Renal cortical epithelial cell (primary cell): ENCODE data around the gene C20orf204. TPM values are rescaled to one million over a fixed set of nuclear protein-coding genes. Genes with fewer than 3 reads are reported as not detected.

Experiments used
- DNase-seq: peaks from one replicate; pipeline ENCODE4 v3.0.0-alpha.2; 2011; ENCODE audit warnings: low read depth
- total RNA-seq: library from RNA; depleted of rRNA; stranded (reverse); fragments of >200 nt; gene quantifications from 2 replicates; pipeline ENCODE4 v1.2.3, GENCODE V29; 2014

C20orf204 gene
- total RNA-seq, 1 donor from 2014 or later, result 0.45 TPM

DNA sequence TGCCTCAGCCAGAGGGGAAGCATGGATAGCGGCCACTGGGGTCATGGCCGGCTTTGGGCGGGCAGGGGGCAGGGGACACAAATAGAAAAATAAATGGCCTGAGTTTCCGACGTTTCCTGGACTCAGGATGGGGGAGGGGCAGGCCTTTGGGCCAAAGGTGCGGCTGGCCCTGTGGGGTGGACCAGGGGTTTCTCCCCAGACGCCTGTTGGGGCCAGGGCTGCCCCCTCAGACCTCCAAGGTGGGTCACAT, 20.6 kb downstream of the C20orf204 start:
- no peak for DNase-seq

DNA sequence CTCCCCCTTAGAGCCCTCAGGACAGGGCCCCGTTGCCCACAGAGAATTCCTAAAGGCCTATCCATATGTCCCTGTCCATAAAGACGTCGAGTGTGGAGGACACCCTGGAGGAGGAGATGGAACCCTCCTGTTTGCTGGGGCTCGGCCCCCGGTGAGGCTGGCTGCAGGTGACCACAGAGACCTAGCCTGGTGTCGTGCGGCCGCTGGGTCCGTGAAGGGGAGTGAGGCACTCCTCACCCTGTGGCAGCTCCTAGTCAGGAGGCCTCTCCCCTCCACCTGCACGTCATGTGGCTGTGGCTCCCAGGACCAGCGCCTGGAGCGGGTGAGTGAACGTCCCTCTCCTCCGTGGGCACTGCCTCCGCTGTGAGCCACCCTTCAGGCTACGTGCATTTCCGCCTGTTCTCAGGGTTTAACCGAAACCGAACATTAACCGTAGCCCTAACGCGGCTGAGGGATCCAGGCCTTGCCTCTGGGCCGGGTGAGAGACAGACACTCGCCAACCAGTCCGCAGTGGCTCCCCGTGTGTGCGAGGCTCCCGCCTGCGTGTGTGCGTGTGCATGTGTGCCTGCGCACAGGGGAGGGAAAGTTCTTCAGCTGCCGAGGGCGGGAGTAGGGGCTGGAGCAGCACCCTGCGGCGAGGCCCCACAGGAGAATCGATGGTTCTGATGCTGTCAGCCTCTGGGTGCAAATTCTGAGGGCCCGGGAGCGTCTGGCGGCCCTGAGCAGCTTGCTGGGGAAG, 21.1 kb downstream of the C20orf204 start:
- no peak for DNase-seq

DNA sequence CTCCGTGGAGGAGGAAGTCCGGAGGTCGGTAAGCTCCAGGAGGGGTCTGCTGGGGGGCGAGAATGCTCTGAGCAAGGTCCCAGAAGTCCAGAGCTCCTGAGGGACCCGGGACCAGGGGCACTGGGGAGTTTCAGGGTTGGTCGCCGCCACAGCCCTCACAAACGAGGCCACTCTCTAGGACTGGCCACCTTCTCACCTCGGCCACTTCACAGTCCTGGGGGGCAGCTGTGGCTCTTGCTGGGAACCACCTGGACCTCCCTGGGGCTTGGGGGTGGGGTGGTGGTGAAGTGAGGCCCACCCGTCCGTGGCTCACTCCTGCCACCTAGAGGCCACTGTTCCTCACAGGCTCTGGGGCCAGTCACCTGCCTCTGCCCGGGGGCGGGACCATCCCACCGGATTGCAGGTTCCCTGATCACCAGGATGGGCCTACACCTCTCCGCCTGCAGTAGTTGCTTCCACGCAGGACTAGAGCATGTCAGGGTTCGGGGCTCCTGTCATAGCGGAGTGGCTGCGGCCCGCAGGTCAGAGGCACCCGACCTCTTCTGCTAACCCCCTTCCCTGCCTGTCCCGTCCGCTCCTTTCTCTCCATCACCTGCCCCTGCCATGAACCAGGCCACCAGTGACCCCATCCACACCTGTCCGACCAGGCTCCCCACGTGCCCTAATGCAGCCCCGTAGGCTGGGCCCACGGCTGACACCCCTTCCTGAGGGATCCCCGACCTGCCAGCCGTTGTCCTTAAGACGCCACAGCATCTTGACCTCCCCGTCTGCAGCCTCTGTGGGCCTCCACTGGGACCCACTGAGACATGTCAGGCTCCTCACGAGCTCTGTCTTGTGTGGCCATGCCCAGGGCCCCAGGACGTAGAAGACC, 21.9 kb downstream of the C20orf204 start:
- DNase-seq, result peak; percentile 25

DNA sequence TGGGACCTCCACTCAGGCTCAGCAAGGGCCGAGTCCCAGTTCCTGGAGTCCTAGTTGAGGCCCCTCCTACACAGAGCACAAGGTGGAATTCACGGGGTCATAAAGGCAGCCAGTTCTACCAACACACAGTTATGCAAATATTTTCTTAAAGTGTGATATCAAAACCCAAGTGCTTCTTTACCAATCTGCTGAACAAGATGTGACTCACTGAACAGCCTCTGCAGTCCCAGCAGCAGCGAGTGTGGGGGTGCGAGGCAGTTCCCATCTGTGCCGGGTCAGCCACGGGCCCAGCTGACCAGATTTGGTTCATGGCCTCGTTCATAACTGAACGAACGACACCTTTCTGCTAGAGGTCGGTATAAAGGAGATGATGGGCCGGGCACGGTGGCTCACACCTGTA, 22.6 kb downstream of the C20orf204 start:
- DNase-seq, result no peak

DNA sequence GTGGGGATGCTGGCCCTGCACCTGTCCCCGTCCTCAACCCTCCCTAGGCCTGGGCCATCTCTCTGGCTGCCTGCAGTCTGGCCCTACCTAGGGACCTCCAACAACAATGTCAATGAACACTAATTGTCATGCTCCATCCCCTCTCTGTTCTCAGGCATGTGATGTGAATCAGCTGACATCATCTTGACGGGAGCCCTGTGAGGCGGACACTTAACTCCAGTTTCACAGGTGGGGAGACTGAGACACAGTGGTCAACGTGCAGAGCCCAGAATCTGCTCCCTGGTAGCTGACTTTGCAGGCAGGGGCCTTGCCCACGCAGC, 26.3 kb downstream of the C20orf204 start:
- DNase-seq, result no peak

DNA sequence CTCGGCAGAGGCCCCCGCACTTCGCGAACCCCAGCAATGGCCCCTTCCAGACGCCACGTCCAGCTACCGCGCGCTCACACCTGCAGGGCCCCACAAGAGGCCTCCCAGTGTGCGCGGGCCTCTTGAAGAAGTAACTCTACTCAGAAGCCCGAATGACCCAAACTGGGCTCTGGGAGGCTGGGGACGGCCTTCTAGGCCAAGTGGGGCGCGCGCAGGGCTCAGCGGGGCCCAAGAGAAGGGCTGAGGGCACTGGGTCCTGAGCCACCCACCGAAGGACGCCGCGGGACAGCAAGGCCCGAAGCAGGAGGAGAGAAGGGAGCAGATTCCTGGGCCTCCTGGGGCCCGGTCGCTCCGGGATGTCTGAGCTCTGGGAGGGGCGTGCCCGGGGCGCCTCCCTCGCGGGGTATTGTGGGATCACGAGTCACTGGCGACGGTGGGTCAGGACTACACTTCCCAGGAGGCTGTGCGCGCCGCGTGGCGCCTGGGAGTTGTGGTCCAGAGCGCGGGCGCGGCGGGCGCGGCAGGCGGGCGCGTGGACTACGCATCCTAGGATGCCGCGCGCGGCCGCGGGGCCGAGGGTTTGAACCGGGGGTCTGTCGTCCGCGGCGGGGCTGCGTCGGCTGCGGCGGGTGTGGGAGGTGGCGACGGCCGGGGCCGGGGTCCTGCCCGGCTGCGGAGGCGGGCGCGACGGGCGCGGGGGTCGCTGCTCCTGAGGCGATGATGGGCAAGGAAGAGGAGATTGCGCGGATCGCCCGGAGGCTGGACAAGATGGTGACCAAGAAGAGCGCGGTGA, 26.8 kb downstream of the C20orf204 start, which contains the start of gene TCEA2:
TSS of gene TCEA2 (plus strand) at position 603 of the 793 bp plus-strand sequence. CDS start at position 718, 115 bp downstream.
- DNase-seq, result peak; percentile 81

DNA sequence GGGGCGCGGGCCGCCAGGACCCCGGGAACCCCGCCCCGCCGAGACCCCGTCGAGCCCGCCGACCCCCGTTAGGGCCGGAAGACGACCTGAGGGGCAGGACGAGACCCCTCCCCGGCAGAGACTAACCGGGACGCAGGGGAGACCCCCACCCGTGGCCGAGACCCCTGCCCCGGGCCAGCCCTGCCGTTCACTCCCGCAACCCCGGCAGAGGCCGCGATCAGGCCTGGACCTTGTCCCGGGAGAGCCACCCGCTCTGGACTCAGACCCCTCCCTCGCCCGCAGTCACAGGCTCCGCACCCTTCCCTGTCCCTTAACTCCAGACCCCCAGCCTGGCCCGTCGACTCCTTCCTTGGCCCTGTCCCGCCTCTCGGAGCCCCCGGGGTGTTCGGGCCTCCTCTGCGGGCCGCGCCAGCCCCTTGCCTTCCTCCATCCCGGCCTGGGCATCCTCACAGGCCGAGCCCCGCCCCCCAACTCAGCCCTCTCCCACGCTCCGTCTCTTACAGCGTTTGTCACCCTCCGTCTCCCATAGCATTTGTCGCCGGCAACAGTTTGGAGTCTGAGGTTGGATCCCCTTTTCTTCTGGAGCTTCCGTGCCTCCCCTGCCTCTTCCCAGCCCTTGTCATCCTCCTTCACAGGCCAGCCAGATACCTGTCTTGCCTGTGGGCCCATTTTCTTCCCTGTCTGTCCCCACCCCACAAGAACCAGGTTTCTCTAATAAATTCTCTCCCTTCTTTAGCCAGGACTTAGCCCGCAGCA, 27.6 kb downstream of the C20orf204 start:
- DNase-seq, result no peak

DNA sequence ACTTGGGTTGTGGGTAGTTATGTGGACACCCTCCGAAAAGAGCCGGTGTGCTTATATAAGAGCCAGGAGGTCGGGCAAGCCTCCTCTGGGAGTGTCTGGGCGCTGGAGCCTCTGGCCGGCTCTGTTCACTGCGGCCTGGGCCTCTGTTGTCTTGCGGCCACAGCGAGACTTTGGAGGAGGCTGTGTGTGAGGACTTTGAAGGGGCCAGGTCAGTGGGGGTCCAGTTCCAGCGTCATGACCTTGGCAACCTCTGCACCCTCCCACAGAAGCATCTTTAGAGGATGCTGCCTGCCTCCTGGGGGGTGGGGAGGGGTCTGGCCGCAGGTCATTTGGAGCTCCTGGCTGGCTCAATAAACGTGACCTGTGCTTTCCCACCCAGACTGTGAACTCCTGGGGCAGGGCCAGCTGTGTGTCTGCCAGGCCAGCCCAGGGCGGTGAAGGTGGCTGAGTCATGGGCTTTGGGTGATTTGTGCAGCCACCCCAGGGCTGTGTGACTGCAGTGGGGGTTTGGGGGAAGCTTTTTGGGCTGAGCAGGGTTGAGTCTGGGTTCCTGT, 28.2 kb downstream of the C20orf204 start:
- DNase-seq, result peak; percentile 44

DNA sequence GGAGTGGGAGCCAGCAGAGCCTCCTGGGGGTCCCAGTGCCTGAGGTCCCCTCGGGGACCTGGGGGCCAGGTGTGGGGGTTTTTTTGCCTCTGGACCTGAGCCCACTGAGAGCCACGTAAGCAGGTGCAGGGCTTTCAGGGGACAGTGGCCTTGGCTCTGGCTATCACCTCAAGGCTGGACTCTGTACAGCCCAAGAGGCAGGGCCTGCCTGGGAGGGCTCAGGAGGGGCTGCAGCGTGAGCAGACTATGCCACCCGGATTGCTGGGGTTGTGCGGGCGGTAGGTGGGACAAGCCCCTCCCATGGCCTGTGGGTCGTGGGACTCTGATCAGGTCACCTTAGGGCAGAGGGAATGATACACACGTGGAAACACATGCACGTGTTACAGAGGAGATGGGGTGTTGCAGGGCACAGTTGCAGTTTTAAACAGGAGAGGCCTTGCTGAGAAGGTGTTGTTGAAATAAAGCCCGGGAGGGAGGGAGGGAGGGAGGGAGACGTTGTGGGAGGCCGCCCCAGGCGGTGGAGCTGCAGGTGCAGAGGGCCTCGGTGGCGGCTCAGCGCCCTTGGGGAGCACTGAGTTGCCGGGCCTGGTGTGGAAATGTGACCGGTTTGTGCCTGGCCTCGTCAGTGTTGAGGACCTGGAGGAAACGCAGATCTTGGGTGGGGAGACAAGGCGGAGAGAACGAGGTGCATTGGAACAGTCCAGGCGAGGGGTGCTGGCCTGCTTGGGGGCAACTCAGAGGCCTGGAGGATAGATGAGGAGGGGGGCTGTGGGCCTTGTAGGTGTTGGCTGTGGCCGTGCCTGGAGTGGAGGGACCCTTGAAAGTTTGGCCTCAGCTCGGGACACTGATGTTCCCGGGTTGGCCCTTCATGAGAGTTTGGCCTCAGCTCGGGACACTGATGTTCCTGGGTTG, 29.3 kb downstream of the C20orf204 start:
- no peak for DNase-seq

DNA sequence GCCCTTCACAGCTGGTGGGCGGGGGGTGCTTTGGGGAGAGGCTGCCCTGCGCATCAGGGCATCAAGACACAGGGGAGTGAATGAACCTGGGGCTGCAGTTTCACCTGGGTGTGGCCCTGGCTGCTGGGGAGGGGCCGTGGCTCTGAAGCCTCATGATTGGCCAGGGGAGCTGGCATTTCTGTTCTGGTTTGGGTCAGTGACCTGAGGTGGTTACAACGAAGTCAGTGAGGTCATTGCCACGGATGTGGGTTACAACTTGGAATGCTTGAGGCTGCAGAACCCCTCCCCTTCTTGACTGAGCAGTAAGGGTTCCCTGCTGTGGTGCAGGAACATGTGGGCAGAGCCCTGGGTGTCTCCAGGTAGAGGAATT, 30.0 kb downstream of the C20orf204 start:
- DNase-seq, result peak; percentile 93

DNA sequence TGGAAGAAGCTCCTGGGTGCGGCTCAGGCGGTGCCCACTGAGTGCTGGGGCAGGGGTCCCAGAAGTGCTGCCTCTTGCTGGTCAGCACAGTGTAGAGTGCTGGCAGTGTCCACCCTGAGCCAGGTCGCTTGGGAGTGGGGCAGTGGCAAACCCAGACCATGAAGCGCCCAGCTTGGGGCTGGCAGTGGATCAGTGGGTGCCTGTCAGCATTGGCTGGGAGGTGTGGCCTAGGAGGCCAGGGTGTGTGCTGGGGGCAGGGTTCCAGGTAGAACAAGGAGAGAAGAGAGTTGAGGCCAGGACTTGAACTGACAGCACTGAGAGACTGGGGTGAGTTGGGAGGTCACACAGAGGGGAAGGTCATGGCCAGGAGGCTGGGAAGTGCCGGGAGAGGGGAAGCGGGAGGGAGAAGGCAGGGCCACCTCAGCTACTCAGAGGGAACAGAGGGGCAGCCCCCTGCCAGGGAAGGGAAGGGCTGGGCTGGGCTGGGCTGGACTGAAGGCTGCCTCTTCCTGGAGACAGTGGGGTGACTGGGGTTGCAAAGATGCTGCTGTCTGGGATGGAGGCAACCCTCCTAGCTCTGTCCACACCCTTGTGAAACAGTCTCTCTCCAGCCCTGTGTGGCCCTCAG, 31.1 kb downstream of the C20orf204 start:
- DNase-seq, result no peak

DNA sequence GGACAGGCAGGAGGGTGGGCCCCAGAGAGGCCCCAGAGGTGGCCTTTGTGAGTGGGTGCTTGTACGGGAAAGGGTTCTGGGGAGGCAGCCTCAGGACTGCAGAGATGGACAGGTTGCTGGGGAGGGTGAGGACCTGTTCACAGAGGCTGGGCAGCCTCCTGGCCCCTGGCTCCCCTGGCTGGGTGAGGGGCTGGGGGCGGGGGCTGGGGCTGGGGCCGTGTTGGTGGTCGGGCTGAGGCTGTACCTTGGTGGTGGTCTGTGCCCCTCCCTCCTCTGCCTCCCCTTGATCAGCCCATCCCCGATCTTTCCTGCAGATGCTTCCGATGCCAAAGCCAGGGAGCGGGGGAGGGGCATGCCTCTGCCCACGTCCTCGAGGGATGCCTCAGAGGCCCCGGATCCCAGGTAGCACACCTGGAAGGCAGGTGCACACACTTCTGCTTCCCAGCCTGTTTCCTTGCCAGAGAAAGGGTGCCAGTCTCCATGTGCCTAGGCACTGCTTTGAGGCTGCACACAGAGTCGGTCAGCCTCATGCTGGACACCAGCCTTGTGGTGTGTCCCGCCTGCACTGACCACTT, 31.8 kb downstream of the C20orf204 start:
- no peak for DNase-seq

DNA sequence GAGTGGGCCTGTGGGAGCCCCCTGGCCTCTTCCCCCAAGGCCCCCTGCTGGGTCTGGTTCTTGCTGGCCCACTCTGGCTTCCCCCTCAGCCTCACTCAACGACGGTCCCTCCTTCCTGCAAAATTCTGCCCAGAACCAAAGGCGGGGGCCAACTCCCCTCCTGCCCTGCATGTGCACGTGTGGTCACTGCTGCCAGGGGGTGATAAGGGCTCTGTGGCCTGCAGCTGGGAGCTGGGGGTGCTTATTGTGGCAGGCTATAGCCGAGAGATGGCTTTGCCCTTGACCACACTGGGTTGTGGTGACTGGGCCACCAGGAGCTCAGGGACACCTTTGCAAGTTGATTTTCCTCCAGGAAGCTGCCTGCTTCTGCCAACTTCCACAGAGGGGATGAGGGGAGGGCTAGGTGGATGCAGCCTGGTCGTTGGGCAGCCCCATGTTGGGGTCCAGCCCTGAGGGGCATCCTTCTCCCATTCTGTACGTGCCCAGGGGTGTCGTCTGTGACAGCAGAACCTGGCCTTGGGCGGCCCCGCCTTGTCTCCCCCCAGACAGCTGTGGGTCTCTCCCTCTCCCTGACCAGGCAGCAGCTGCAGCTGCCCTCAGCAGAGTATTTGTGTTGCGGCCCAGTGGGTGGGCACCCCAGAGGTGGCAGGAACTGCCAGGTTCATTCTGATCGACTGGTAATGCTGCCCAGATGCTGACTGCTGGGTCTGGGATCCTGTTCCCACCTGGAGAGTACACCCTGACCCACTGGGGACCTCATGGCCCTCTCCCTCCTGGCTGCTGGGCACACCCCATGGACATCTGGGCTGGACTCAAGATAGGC, 32.6 kb downstream of the C20orf204 start:
- no peak for DNase-seq

DNA sequence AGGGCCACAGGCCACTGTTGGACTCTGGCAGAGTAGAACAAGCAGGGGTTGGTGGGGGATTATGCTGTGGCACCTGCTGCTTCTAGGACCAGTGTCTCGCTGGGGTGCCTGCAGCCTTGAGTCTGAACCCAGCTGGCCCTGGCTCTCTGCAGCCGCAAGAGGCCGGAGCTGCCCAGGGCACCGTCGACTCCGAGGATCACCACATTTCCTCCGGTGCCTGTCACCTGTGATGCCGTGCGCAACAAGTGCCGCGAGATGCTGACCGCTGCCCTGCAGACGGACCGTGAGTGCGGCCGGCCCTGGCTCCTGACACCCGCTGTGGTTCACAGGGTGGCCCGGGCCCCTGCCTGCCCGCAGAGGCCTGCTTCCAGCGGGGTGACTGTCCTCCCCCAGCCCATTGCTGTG, 33.2 kb downstream of the C20orf204 start:
- no peak for DNase-seq

DNA sequence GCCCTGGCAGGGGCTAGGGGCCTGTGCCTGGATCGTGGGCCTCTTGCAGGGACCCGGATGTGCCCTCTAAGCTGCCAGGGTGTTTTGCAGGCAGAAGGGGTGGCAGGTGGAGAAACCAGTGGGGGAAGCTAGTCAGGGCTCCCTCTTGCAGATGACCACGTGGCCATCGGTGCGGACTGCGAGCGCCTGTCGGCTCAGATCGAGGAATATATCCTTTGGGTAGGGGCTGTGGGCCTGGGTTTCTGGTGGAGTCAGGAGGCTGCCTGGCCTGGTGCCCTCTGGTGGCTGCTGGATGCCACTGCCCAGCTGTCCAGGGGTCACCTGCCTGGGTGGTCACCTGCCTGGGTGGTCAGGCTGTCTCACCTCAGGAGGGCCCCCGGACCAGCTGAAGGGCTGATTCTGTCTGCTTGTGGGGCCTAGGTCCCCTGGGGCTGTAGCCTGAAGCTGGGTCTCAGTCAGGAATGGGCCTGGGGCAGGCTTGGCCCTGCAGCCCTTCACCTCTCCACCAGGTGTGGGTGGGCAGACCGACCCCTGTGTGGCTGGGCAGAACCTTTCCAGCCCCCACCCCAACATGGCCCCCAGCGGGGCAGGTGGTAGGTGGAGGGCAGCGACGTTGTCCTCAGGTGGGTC, 33.7 kb downstream of the C20orf204 start:
- no peak for DNase-seq

DNA sequence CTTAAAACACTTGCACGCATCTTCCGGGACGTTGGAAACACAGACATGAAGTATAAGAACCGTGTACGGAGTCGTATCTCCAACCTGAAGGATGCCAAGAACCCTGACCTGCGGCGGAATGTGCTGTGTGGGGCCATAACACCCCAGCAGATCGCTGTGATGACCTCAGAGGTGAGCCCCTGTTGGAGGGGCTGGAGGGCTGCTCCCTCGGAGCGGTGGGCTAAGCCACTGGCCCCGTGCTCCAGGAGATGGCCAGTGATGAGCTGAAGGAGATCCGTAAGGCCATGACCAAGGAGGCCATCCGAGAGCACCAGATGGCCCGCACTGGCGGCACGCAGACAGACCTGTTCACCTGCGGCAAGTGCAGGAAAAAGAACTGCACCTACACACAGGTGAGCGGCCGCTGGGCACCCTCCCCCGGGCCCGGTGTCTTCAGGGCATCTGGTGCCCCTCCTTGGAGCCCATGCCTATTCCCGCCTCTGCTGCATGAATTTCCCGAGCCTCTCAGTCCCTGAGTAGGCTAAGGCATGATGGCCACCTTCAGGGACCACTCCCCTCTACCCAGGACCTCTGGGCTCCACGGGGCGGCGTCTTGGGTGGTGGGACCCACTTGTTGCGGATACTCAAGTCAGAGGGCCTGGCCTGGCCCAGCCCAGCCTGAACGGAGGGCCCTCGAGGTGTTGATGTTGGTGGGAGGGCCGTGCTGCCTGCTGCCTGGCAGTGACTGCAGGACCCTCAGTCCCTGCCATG, 34.4 kb downstream of the C20orf204 start:
- DNase-seq, result no peak
